Type B pancreatic cell (in vitro differentiated cells): ENCODE measurements around the gene PBX3. TPM values are rescaled to one million over a fixed set of nuclear protein-coding genes. Genes with fewer than 3 reads are reported as not detected.

Experiments
- DNase-seq: peaks from one replicate; pipeline ENCODE4 v3.0.0; 2021; ENCODE audit warnings: mixed read lengths; ENCODE audit not compliant: unreplicated experiment; ENCODE audit errors: extremely low spot score
- H3K27ac Mint-ChIP-seq: 2 replicates; pipeline ENCODE4 v1.8.0; 2021; ENCODE audit warnings: mild to moderate bottlenecking, mixed read lengths
- H3K27me3 Mint-ChIP-seq: 2 replicates; pipeline ENCODE4 v1.8.0; 2021; ENCODE audit warnings: mixed read lengths
- H3K36me3 Mint-ChIP-seq: 2 replicates; pipeline ENCODE4 v1.8.0; 2021; ENCODE audit warnings: mixed read lengths
- H3K4me1 Mint-ChIP-seq: one replicate; pipeline ENCODE4 v1.8.0; 2021; ENCODE audit warnings: mixed read lengths; ENCODE audit not compliant: unreplicated experiment
- H3K4me3 Mint-ChIP-seq: 2 replicates; pipeline ENCODE4 v1.8.0; 2021; ENCODE audit warnings: mild to moderate bottlenecking, mixed read lengths
- H3K9me3 Mint-ChIP-seq: 2 replicates; pipeline ENCODE4 v1.8.0; 2021; ENCODE audit warnings: mixed read lengths
- CTCF ChIP-seq: fragments of 200-600 bp; sonication (generic); conservative IDR thresholded peaks from 2 replicates; pipeline ENCODE4 v1.5.0; 2021; ENCODE audit warnings: antibody characterized with exemption, mild to moderate bottlenecking
- total RNA-seq: library from RNA; stranded (reverse); gene quantifications from 2 replicates; pipeline ENCODE4 v1.2.1, GENCODE V29; 2021; ENCODE audit warnings: low replicate concordance

PBX3 gene
- total RNA-seq, 1 donor from 2014 or later: 60.9 TPM

GRCh38 chr9:126000731-126001580 is 253.8 kb downstream of the PBX3 start:
- no peak overlapping the region for H3K27ac Mint-ChIP-seq
- no peaks in the 10 kb centered on the region for H3K9me3 Mint-ChIP-seq
- DNase-seq: no peak
- no peaks in the 10 kb centered on the region for H3K4me1 Mint-ChIP-seq
- no peak overlapping the region for H3K4me3 Mint-ChIP-seq
- H3K27me3 Mint-ChIP-seq: peaks cover 12% of the 10 kb centered on the region
- no peak for TF ChIP-seq CTCF
- H3K36me3 Mint-ChIP-seq: no peaks in the 10 kb centered on the region

GRCh38 chr9:126001581-126002225 is 254.5 kb downstream of the PBX3 start:
- no peak for TF ChIP-seq CTCF
- Mint-ChIP-seq H3K4me1 (no peaks in the 10 kb centered on the region), H3K9me3 (no peaks in the 10 kb centered on the region), H3K27ac (no peak overlapping the region), H3K4me3 (no peak overlapping the region), H3K36me3 (no peaks in the 10 kb centered on the region), H3K27me3 (peaks cover 11% of the 10 kb centered on the region)
- DNase-seq: no peak

- DNase-seq: no peak
- no peaks in the 10 kb centered on the region for H3K36me3 Mint-ChIP-seq
- no peak overlapping the region for H3K4me3 Mint-ChIP-seq
- no peak for TF ChIP-seq CTCF
- H3K4me1 Mint-ChIP-seq: no peaks in the 10 kb centered on the region
- peaks cover 6% of the 10 kb centered on the region for H3K27me3 Mint-ChIP-seq
- H3K27ac Mint-ChIP-seq: no peak overlapping the region
- H3K9me3 Mint-ChIP-seq: no peaks in the 10 kb centered on the region
Observed at GRCh38 chr9:126002476-126003350, 255.5 kb downstream of the PBX3 start.

- Mint-ChIP-seq H3K36me3 (no peaks in the 10 kb centered on the region), H3K9me3 (peaks cover 16% of the 10 kb centered on the region), H3K27me3 (peaks cover 3% of the 10 kb centered on the region), H3K27ac (no peak overlapping the region), H3K4me1 (no peaks in the 10 kb centered on the region), H3K4me3 (no peak overlapping the region)
- no peak for DNase-seq
- TF ChIP-seq CTCF: peak; percentile 54
Observed at GRCh38 chr9:126009047-126009446, 261.9 kb downstream of the PBX3 start.

GRCh38 chr9:126014726-126015125 is 267.6 kb downstream of the PBX3 start:
- no peaks in the 10 kb centered on the region for H3K36me3 Mint-ChIP-seq
- H3K27me3 Mint-ChIP-seq: peaks cover 3% of the 10 kb centered on the region
- H3K9me3 Mint-ChIP-seq: peaks cover under 1% of the 10 kb centered on the region
- no peak for TF ChIP-seq CTCF
- no peak overlapping the region for H3K27ac Mint-ChIP-seq
- DNase-seq: no peak
- no peaks in the 10 kb centered on the region for H3K4me1 Mint-ChIP-seq
- no peak overlapping the region for H3K4me3 Mint-ChIP-seq
